Measurements from ENCODE around the gene XPC. TPM values are rescaled to one million over a fixed set of nuclear protein-coding genes. Genes with fewer than 3 reads are reported as not detected.

XPC gene
- total RNA-seq, 1 experiment from 2014 or later, result 15.1 TPM

- H3K4me1 ChIP-seq (ENCODE audit: control insufficient read depth, insufficient read depth, low read length), result no peaks in the 10 kb centered on the region
- no peak overlapping the region for H3K4me3 ChIP-seq (ENCODE audit: low read depth in 2 of 2, low read length in 2 of 2)
- TF ChIP-seq POLR2AphosphoS5 (IDR thresholded peaks at IDR 0.05; ENCODE audit: low read depth, low read length) (no peak), TCF7L2 (IDR thresholded peaks at IDR 0.05; ENCODE audit: low read depth, low read length) (no peak), SIN3A (IDR thresholded peaks at IDR 0.05; ENCODE audit: borderline replicate concordance, insufficient read depth, low read depth, low read length) (no peak), CTCF (IDR thresholded peaks at IDR 0.05) (peak; percentile 7; the same call in 1 of the 2 replicates), REST (IDR thresholded peaks at IDR 0.05; ENCODE audit: insufficient read depth in 1 of 2, low read depth in 2 of 2, low read length in 1 of 2) (no peak)
- POLR2A ChIA-PET, result no interaction called here
- H3K9me3 ChIP-seq (ENCODE audit: control insufficient read depth, insufficient read depth, low read depth, low read length), result no peaks in the 10 kb centered on the region
- peaks cover 2% of the 10 kb centered on the region; the same call in 1 of the 2 replicates for H3K27me3 ChIP-seq (ENCODE audit: control insufficient read depth, insufficient read depth, low read length)
- ATAC-seq (no peak), DNase-seq (ENCODE audit: low read depth, low spot score) (no peak)
- H3K36me3 ChIP-seq (ENCODE audit: control insufficient read depth, insufficient read depth, low read length), result no peaks in the 10 kb centered on the region
- H3K27ac ChIP-seq (ENCODE audit: low read length), result no peak overlapping the region
- in situ Hi-C loops (cut with HindIII; ENCODE audit: low pct_unique_long_range_greater_than_20kb, low sequenced_read_pairs), result no loop called here
- no TSS peak for BruUV-seq (replicated peaks)
- intact Hi-C loops (cut with micrococcal nuclease; ENCODE audit: unreplicated experiment), result no loop called here
- CTCF ChIA-PET, result no interaction called here
Observed at GRCh38 chr3:14096742-14097141, 81.7 kb downstream of the XPC start.

Other genes starting within 250 kb of the XPC start
- 13.8 TPM for gene CHCHD4, start 53.7 kb downstream of the XPC start, total RNA-seq (2021; ENCODE audit: unreplicated experiment)
- gene TMEM43, start 53.5 kb downstream of the XPC start, total RNA-seq (2021; ENCODE audit: unreplicated experiment), result 51.2 TPM
- gene LSM3, start 216 bp upstream of the XPC start, total RNA-seq (2021; ENCODE audit: unreplicated experiment), result 11.9 TPM
- 61.0 TPM for gene SLC6A6, start 224.0 kb upstream of the XPC start, total RNA-seq (2021; ENCODE audit: unreplicated experiment)